Measurements from ENCODE around the gene XYLT1. TPM values are rescaled to one million over a fixed set of nuclear protein-coding genes. Genes with fewer than 3 reads are reported as not detected.

The XYLT1 gene
- total and polyA plus RNA-seq, 2 of the 13 experiments (the other 11 are each of a cell fraction or from before 2014, with no cell fraction given), result not detected

DNA sequence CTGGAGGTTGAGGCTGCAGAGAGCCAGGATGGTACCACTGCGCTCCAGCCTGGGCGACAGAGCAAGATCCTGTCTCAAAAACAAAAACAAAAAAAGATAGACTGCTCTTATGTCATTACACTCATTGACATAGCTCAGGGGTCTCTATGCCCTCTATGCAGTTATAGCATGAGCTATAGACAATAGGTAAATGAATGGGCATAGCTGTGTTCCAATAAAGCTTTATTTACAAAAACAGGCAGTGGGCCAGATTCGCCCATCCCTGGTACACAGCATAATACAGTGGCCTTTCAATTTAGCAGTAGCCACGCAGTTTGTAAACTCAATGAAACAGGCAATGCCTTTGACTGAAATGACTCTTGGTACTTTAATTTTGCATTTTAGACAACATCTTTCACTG is 51.5 kb downstream of the XYLT1 start:
- no peak for ATAC-seq
- no peak overlapping the region for H3K4me3 ChIP-seq (replicated peaks in 1 of 3; ENCODE audit: insufficient read depth in 1 of 3, low read depth in 2 of 3, low read length in 3 of 3)
- in situ Hi-C loops (cut with HindIII; ENCODE audit: extremely low pct_ligation_motif_present, low pct_unique_long_range_greater_than_20kb), result no loop called here

More for the DNA sequence above, 51.5 kb downstream of the XYLT1 start:
- Histone ChIP-seq H2AFZ (ENCODE audit: low read length) (no peak overlapping the region), H3K27me3 (ENCODE audit: control insufficient read depth in 1 of 2, insufficient read depth in 2 of 2, low read length in 2 of 2) (peaks cover 2 to 23% of the 10 kb centered on the region in 2 experiments; a peak in 2 of 5 replicates), H4K20me1 (ENCODE audit: insufficient read depth, low read length) (no peaks in the 10 kb centered on the region), H3K9me3 (ENCODE audit: low read length) (no peaks in the 10 kb centered on the region), H3K36me3 (replicated peaks in 1 of 2; ENCODE audit: control insufficient read depth in 1 of 2, insufficient read depth in 2 of 2, low read length in 2 of 2) (no peaks in the 10 kb centered on the region), H3K4me1 (ENCODE audit: insufficient read depth, low read length) (no peaks in the 10 kb centered on the region), H3K79me2 (ENCODE audit: insufficient read depth, low read length) (no peaks in the 10 kb centered on the region), H3K4me2 (ENCODE audit: low read depth, low read length) (no peak overlapping the region), H3K9ac (ENCODE audit: insufficient read depth, low read depth, low read length) (no peak overlapping the region), H3K27ac (ENCODE audit: extremely low read length, insufficient read depth, low read length) (no peak overlapping the region)
- ChIA-PET CTCF (ENCODE audit: low intra/inter-chr PET ratio, low total read pairs) (no interaction called here), POLR2A (no interaction called here)
- no peak for DNase-seq (ENCODE audit: low spot score)
- TF ChIP-seq, protein P1, sequence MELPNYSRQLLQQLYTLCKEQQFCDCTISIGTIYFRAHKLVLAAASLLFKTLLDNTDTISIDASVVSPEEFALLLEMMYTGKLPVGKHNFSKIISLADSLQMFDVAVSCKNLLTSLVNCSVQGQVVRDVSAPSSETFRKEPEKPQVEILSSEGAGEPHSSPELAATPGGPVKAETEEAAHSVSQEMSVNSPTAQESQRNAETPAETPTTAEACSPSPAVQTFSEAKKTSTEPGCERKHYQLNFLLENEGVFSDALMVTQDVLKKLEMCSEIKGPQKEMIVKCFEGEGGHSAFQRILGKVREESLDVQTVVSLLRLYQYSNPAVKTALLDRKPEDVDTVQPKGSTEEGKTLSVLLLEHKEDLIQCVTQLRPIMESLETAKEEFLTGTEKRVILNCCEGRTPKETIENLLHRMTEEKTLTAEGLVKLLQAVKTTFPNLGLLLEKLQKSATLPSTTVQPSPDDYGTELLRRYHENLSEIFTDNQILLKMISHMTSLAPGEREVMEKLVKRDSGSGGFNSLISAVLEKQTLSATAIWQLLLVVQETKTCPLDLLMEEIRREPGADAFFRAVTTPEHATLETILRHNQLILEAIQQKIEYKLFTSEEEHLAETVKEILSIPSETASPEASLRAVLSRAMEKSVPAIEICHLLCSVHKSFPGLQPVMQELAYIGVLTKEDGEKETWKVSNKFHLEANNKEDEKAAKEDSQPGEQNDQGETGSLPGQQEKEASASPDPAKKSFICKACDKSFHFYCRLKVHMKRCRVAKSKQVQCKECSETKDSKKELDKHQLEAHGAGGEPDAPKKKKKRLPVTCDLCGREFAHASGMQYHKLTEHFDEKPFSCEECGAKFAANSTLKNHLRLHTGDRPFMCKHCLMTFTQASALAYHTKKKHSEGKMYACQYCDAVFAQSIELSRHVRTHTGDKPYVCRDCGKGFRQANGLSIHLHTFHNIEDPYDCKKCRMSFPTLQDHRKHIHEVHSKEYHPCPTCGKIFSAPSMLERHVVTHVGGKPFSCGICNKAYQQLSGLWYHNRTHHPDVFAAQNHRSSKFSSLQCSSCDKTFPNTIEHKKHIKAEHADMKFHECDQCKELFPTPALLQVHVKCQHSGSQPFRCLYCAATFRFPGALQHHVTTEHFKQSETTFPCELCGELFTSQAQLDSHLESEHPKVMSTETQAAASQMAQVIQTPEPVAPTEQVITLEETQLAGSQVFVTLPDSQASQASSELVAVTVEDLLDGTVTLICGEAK (IDR thresholded peaks at IDR 0.05), result no peak
- TF ChIP-seq, protein P1 (CRISPR knock-in tag; IDR thresholded peaks at IDR 0.05), result 0 out of 2 replicates have a peak, but pooled peaks have one; percentile 48
- TF ChIP-seq ATF7 (IDR thresholded peaks at IDR 0.05) (no peak), ATF7 (CRISPR knock-in tag; IDR thresholded peaks at IDR 0.05) (no peak)
- 1% methylated on average over 4 of the region's 4 CpGs for WGBS (ENCODE audit: low lambda C conversion rate)
- no TSS peak for BruUV-seq (replicated peaks)
- intact Hi-C loops (cut with micrococcal nuclease; ENCODE audit: unreplicated experiment), result no loop called here
- FAIRE-seq, result no peak

Measured in HepG2 (cell line).